Activated CD4-positive, alpha-beta T cell treated with anti-CD3 and anti-CD28 coated beads, Interleukin-2, amount 10 ng/mL, durations not matched to agents 7 days and 5 days (primary cell): Measurements from ENCODE around the gene DPH5. TPM values are rescaled to one million over a fixed set of nuclear protein-coding genes. Genes with fewer than 3 reads are reported as not detected.
A peak's percentile ranks its signal among the peaks of the same experiment; 100 is the strongest.
"Not testable (repeated sequence)": the region's sequence is repeated elsewhere in the genome, so short reads cannot be mapped to it uniquely, and the experiment has no call there.

Source experiments
- CTCF ChIA-PET: fragments of 350-600 bp; sonication (Branson Sonifier 250); formaldehyde crosslinking; loops from one replicate; lab custom pipeline; 2021; ENCODE audit warnings: antibody characterized with exemption; lab: Charles Lee
- POLR2A ChIA-PET: fragments of 350-600 bp; sonication (Branson Sonifier 250); formaldehyde crosslinking; loops from one replicate; lab custom pipeline; 2021; ENCODE audit warnings: antibody characterized with exemption; lab: Charles Lee
- DNase-seq: peaks from one replicate; pipeline ENCODE4 v3.0.0-alpha.2; 2020
- H3K27ac Mint-ChIP-seq: one replicate; pipeline ENCODE4 v1.8.0; 2021; ENCODE audit warnings: mild to moderate bottlenecking, moderate library complexity, mixed read lengths
- H3K27me3 Mint-ChIP-seq: one replicate; pipeline ENCODE4 v1.8.0; 2021; ENCODE audit warnings: mixed read lengths
- H3K36me3 Mint-ChIP-seq: one replicate; pipeline ENCODE4 v1.8.0; 2021; ENCODE audit warnings: low read depth, mixed read lengths
- H3K4me1 Mint-ChIP-seq: one replicate; pipeline ENCODE4 v1.8.0; 2021; ENCODE audit warnings: mixed read lengths
- H3K4me3 Mint-ChIP-seq: one replicate; pipeline ENCODE4 v1.8.0; 2021; ENCODE audit warnings: mild to moderate bottlenecking, moderate library complexity, mixed read lengths
- H3K9me3 Mint-ChIP-seq: one replicate; pipeline ENCODE4 v1.8.0; 2021; ENCODE audit warnings: mixed read lengths
- total RNA-seq, 2 experiments: library from RNA; stranded (reverse); gene quantifications; one replicate each; pipeline ENCODE4 v1.2.3, GENCODE V29; 2021

The DPH5 gene
- total RNA-seq, 2 experiments from 2014 or later, result 32.8 to 38.9 TPM

- CTCF ChIA-PET, result no interaction called here
- Mint-ChIP-seq H3K9me3 (no peaks in the 10 kb centered on the region), H3K4me1 (peaks cover 15% of the 10 kb centered on the region), H3K27me3 (no peaks in the 10 kb centered on the region), H3K36me3 (peaks cover 69% of the 10 kb centered on the region), H3K27ac (no peak overlapping the region), H3K4me3 (no peak overlapping the region)
- DNase-seq, result no peak
- POLR2A ChIA-PET, result no interaction called here
Measured at GRCh38 chr1:100968621-100969020, 57.0 kb downstream of the DPH5 start.

GRCh38 chr1:100960098-100960497 is 65.5 kb downstream of the DPH5 start:
- Mint-ChIP-seq H3K27me3 (no peaks in the 10 kb centered on the region), H3K4me3 (no peak overlapping the region), H3K4me1 (peaks cover 19% of the 10 kb centered on the region), H3K27ac (no peak overlapping the region), H3K9me3 (peaks cover 10% of the 10 kb centered on the region), H3K36me3 (peaks cover 57% of the 10 kb centered on the region)
- POLR2A ChIA-PET, result no interaction called here
- DNase-seq, result no peak
- CTCF ChIA-PET, result interaction anchor here (1.9 to 2.4 kb wide), 2 partner anchors 9 to 11 kb away, joined by 5 to 9 read pairs; no protein-coding TSS in a partner anchor

GRCh38 chr1:100959502-100960060 is 66.0 kb downstream of the DPH5 start:
- Mint-ChIP-seq H3K27me3 (no peaks in the 10 kb centered on the region), H3K4me1 (peaks cover 19% of the 10 kb centered on the region)
- POLR2A ChIA-PET, result no interaction called here

GRCh38 chr1:100955322-100955721 is 70.3 kb downstream of the DPH5 start:
- H3K27ac Mint-ChIP-seq, result no peak overlapping the region
- peaks cover 41% of the 10 kb centered on the region for H3K4me1 Mint-ChIP-seq
- H3K9me3 Mint-ChIP-seq, result peaks cover 29% of the 10 kb centered on the region
- DNase-seq, result no peak
- H3K4me3 Mint-ChIP-seq, result no peak overlapping the region
- POLR2A ChIA-PET, result interaction anchor here (0.6 kb wide), 1 partner anchor 561 kb away, joined by 3 read pairs; no protein-coding TSS in a partner anchor
- H3K27me3 Mint-ChIP-seq, result no peaks in the 10 kb centered on the region
- H3K36me3 Mint-ChIP-seq, result peaks cover 56% of the 10 kb centered on the region
- CTCF ChIA-PET, result interaction anchor here (0.5 to 1.5 kb wide), 4 partner anchors 14 to 297 kb away, joined by 3 to 4 read pairs (median 4); no protein-coding TSS in a partner anchor

More at GRCh38 chr1:100959502-100960060, 66.0 kb downstream of the DPH5 start:
- DNase-seq, result no peak
- Mint-ChIP-seq H3K4me3 (no peak overlapping the region), H3K36me3 (peaks cover 53% of the 10 kb centered on the region), H3K9me3 (peaks cover 10% of the 10 kb centered on the region), H3K27ac (no peak overlapping the region)
- CTCF ChIA-PET, result interaction anchor here (1.9 to 2.4 kb wide), 2 partner anchors 9 to 11 kb away, joined by 5 to 9 read pairs; no protein-coding TSS in a partner anchor

- Mint-ChIP-seq H3K9me3 (peaks cover 32% of the 10 kb centered on the region), H3K27me3 (no peaks in the 10 kb centered on the region), H3K27ac (no peak overlapping the region), H3K4me1 (peaks cover 45% of the 10 kb centered on the region), H3K36me3 (peaks cover 64% of the 10 kb centered on the region), H3K4me3 (no peak overlapping the region)
- DNase-seq, result no peak
- ChIA-PET CTCF (interaction anchor here (1.5 kb wide), 1 partner anchor 13 kb away, joined by 4 read pairs; no protein-coding TSS in a partner anchor), POLR2A (no interaction called here)
Measured at GRCh38 chr1:100953960-100954730, 71.4 kb downstream of the DPH5 start.

GRCh38 chr1:100952970-100953369 is 72.6 kb downstream of the DPH5 start:
- H3K4me3 Mint-ChIP-seq, DNase-seq, H3K27me3 Mint-ChIP-seq, POLR2A ChIA-PET: not testable (repeated sequence)
- H3K4me1 Mint-ChIP-seq, result peaks cover 56% of the 10 kb centered on the region
- peak overlapping the region; percentile 39 for H3K27ac Mint-ChIP-seq
- CTCF ChIA-PET, result interaction anchor here (1.0 kb wide), 1 partner anchor 11 kb away, joined by 3 read pairs; no protein-coding TSS in a partner anchor
- H3K9me3 Mint-ChIP-seq, result peaks cover 43% of the 10 kb centered on the region
- H3K36me3 Mint-ChIP-seq, result peaks cover 73% of the 10 kb centered on the region

- H3K9me3 Mint-ChIP-seq, result peaks cover 49% of the 10 kb centered on the region
- no peak for DNase-seq
- ChIA-PET CTCF (no interaction called here), POLR2A (no interaction called here)
- peaks cover 62% of the 10 kb centered on the region for H3K4me1 Mint-ChIP-seq
- no peaks in the 10 kb centered on the region for H3K27me3 Mint-ChIP-seq
- H3K4me3 Mint-ChIP-seq, result no peak overlapping the region
- peaks cover 78% of the 10 kb centered on the region for H3K36me3 Mint-ChIP-seq
- H3K27ac Mint-ChIP-seq, result no peak overlapping the region
Measured at GRCh38 chr1:100952104-100952745, 73.4 kb downstream of the DPH5 start.

- Mint-ChIP-seq H3K9me3 (peaks cover 64% of the 10 kb centered on the region), H3K4me3 (no peak overlapping the region), H3K27ac (peak overlapping the region; percentile 93), H3K4me1 (peaks cover 70% of the 10 kb centered on the region), H3K27me3 (no peaks in the 10 kb centered on the region), H3K36me3 (peaks cover 86% of the 10 kb centered on the region)
- CTCF ChIA-PET, result interaction anchor here (1.4 to 1.7 kb wide), 4 partner anchors 8 to 288 kb away, joined by 3 to 5 read pairs (median 4); no protein-coding TSS in a partner anchor
- POLR2A ChIA-PET, result interaction anchor here (0.6 kb wide), 2 partner anchors 280 to 885 kb away, joined by 3 to 9 read pairs; no protein-coding TSS in a partner anchor
- DNase-seq, result no peak
Measured at GRCh38 chr1:100950781-100951180, 74.8 kb downstream of the DPH5 start.

- no peak for DNase-seq
- POLR2A ChIA-PET, result interaction anchor here (0.6 kb wide), 1 partner anchor 280 kb away, joined by 3 read pairs; no protein-coding TSS in a partner anchor
- peaks cover 68% of the 10 kb centered on the region for H3K9me3 Mint-ChIP-seq
- no peak overlapping the region for H3K4me3 Mint-ChIP-seq
- H3K36me3 Mint-ChIP-seq, result peaks cover 90% of the 10 kb centered on the region
- CTCF ChIA-PET, result interaction anchor here (1.4 to 1.7 kb wide), 4 partner anchors 8 to 288 kb away, joined by 3 to 5 read pairs (median 4); no protein-coding TSS in a partner anchor
- H3K4me1 Mint-ChIP-seq, result peaks cover 70% of the 10 kb centered on the region
- H3K27ac Mint-ChIP-seq, result peak overlapping the region; percentile 93
- H3K27me3 Mint-ChIP-seq, result no peaks in the 10 kb centered on the region
Measured at GRCh38 chr1:100950337-100950736, 75.2 kb downstream of the DPH5 start.

- POLR2A ChIA-PET, result not testable (repeated sequence)
- H3K4me3 Mint-ChIP-seq, result peak overlapping the region; percentile 52
Measured at GRCh38 chr1:100949515-100950158, 75.9 kb downstream of the DPH5 start.

GRCh38 chr1:100948721-100949405 is 76.7 kb downstream of the DPH5 start:
- peaks cover 72% of the 10 kb centered on the region for H3K4me1 Mint-ChIP-seq
- H3K4me3 Mint-ChIP-seq, result peak overlapping the region; percentile 52
- H3K36me3 Mint-ChIP-seq, result peaks cover 95% of the 10 kb centered on the region
- peaks cover 67% of the 10 kb centered on the region for H3K9me3 Mint-ChIP-seq
- not testable (repeated sequence) for H3K27me3 Mint-ChIP-seq, DNase-seq
- peak overlapping the region; percentile 93 for H3K27ac Mint-ChIP-seq
- POLR2A ChIA-PET, result interaction anchor here (0.5 kb wide), 1 partner anchor 286 kb away, joined by 3 read pairs; no protein-coding TSS in a partner anchor
- CTCF ChIA-PET, result interaction anchor here (0.5 to 1.7 kb wide), 6 partner anchors 11 to 340 kb away, joined by 3 to 9 read pairs (median 4); no protein-coding TSS in a partner anchor

More at GRCh38 chr1:100949515-100950158, 75.9 kb downstream of the DPH5 start:
- H3K36me3 Mint-ChIP-seq, result peaks cover 97% of the 10 kb centered on the region
- CTCF ChIA-PET, result interaction anchor here (0.5 to 1.7 kb wide), 7 partner anchors 10 to 339 kb away, joined by 3 to 9 read pairs (median 4); no protein-coding TSS in a partner anchor
- not testable (repeated sequence) for H3K27me3 Mint-ChIP-seq
- DNase-seq, result peak; percentile 92
- peaks cover 72% of the 10 kb centered on the region for H3K4me1 Mint-ChIP-seq
- peaks cover 70% of the 10 kb centered on the region for H3K9me3 Mint-ChIP-seq
- peak overlapping the region; percentile 93 for H3K27ac Mint-ChIP-seq
